ENCODE results near the gene SLC39A11.

The SLC39A11 gene

DNA sequence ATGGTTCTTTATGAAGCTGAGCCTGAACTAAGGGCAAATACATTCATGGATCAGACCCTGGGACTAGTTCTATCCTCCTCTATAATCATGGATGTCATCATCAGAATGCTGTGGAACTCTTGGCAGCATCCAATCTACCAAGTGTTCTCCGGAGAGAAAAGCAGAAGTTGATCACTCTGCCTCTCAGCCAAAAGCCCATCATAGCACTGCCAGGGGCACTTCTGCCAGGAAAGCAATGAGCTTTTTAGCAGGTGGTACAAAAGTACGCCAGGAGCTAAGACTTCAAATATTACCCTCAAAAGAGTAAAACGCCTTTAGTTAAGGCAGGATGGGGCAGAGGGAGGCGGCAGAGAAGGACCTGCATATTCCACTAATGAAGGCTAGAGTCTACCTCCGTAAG is 279.0 kb downstream of the SLC39A11 start:
- no peak overlapping the region for H3K18ac ChIP-seq (ENCODE audit: low read length)
- DNase-seq = no peak
- no peak overlapping the region for H4K91ac ChIP-seq (ENCODE audit: low read depth, low read length)
- no peak overlapping the region for H4K12ac ChIP-seq (ENCODE audit: low read depth, low read length)
- no peak overlapping the region for H2BK5ac ChIP-seq (ENCODE audit: low read depth, low read length, poor library complexity)
- no peaks in the 10 kb centered on the region for H3K9me3 ChIP-seq (ENCODE audit: insufficient read depth, low read depth, low read length)
- H3K79me1 ChIP-seq (ENCODE audit: low read length) = no peaks in the 10 kb centered on the region
- no peaks in the 10 kb centered on the region for H3K4me1 ChIP-seq (ENCODE audit: control insufficient read depth in 1 of 2, insufficient read depth in 2 of 2, low read length in 2 of 2)
- no peak overlapping the region for H2BK120ac ChIP-seq (ENCODE audit: insufficient read depth, low read length, poor library complexity)
- no peaks in the 10 kb centered on the region for H3K27me3 ChIP-seq (ENCODE audit: insufficient read depth, low read length)
- H3K23ac ChIP-seq (ENCODE audit: low read length) = no peak overlapping the region
- H2AK5ac ChIP-seq (ENCODE audit: low read length) = no peak overlapping the region
- H3K4me2 ChIP-seq (ENCODE audit: low read length) = no peak overlapping the region
- H3K79me2 ChIP-seq (ENCODE audit: control insufficient read depth, insufficient read depth, low read length, poor library complexity) = no peaks in the 10 kb centered on the region
- no peak overlapping the region for H3K4ac ChIP-seq (ENCODE audit: low read depth, low read length)
- H3K4me3 ChIP-seq (ENCODE audit: low read depth, low read length) = no peak overlapping the region
- H4K8ac ChIP-seq (ENCODE audit: low read depth, low read length) = no peak overlapping the region
- H2AFZ ChIP-seq (ENCODE audit: insufficient read depth, low read length, poor library complexity) = no peak overlapping the region
- WGBS (ENCODE audit: extremely low coverage, insufficient coverage, insufficient read length) = no CpG with 5 or more reads among the region's 5 CpGs
- H3K9ac ChIP-seq (ENCODE audit: low read length) = no peak overlapping the region
- H3K27ac ChIP-seq (ENCODE audit: low read depth, low read length) = no peak overlapping the region
- no peak overlapping the region for H3K14ac ChIP-seq (ENCODE audit: low read length)
- no peaks in the 10 kb centered on the region for H3K36me3 ChIP-seq (ENCODE audit: control insufficient read depth in 1 of 2, insufficient read depth in 2 of 2, low read length in 2 of 2)
- H2BK12ac ChIP-seq (ENCODE audit: low read length) = no peak overlapping the region

DNA sequence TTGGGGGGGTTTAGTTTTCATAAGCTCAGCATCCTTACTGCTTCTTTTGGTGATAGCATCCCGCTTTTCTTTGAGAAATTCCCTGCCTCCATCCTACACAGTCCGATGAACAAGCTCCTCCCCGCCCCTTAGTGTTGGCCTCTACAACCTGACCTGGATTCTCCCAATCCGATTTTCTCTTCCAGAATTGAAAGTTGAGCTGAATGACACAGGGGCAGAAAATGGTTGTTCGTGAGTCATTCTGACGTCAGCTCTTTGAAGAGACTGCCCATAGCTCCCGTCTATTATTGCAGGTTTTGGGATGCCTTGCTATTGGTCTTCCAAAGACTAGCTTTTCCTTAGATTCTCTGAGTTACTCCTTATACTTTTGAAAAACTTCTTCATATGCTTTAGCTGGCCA is 279.7 kb downstream of the SLC39A11 start:
- H3K27me3 ChIP-seq (ENCODE audit: insufficient read depth, low read length) = no peaks in the 10 kb centered on the region
- peak in 1 of 2 donors; percentile 47 for DNase-seq
- no peaks in the 10 kb centered on the region for H3K9me3 ChIP-seq (ENCODE audit: insufficient read depth, low read depth, low read length)
- no peaks in the 10 kb centered on the region for H3K79me2 ChIP-seq (ENCODE audit: control insufficient read depth, insufficient read depth, low read length, poor library complexity)
- no peak overlapping the region for H2AFZ ChIP-seq (ENCODE audit: insufficient read depth, low read length, poor library complexity)
- no peak overlapping the region for H4K12ac ChIP-seq (ENCODE audit: low read depth, low read length)
- no peak overlapping the region for H3K14ac ChIP-seq (ENCODE audit: low read length)
- no peak overlapping the region for H3K4me3 ChIP-seq (ENCODE audit: low read depth, low read length)
- H3K4me2 ChIP-seq (ENCODE audit: low read length) = no peak overlapping the region
- no peak overlapping the region for H3K23ac ChIP-seq (ENCODE audit: low read length)
- H2BK120ac ChIP-seq (ENCODE audit: insufficient read depth, low read length, poor library complexity) = no peak overlapping the region
- H2AK5ac ChIP-seq (ENCODE audit: low read length) = no peak overlapping the region
- H3K18ac ChIP-seq (ENCODE audit: low read length) = no peak overlapping the region
- no peak overlapping the region for H3K4ac ChIP-seq (ENCODE audit: low read depth, low read length)
- H3K36me3 ChIP-seq (ENCODE audit: control insufficient read depth in 1 of 2, insufficient read depth in 2 of 2, low read length in 2 of 2) = no peaks in the 10 kb centered on the region
- H2BK5ac ChIP-seq (ENCODE audit: low read depth, low read length, poor library complexity) = no peak overlapping the region
- H3K79me1 ChIP-seq (ENCODE audit: low read length) = no peaks in the 10 kb centered on the region
- no peak overlapping the region for H4K91ac ChIP-seq (ENCODE audit: low read depth, low read length)
- no peak overlapping the region for H3K27ac ChIP-seq (ENCODE audit: low read depth, low read length)
- no peak overlapping the region for H2BK12ac ChIP-seq (ENCODE audit: low read length)
- no peak overlapping the region for H4K8ac ChIP-seq (ENCODE audit: low read depth, low read length)
- WGBS (ENCODE audit: extremely low coverage, insufficient coverage, insufficient read length) = no CpG with 5 or more reads among the region's 7 CpGs
- no peak overlapping the region for H3K9ac ChIP-seq (ENCODE audit: low read length)
- no peaks in the 10 kb centered on the region for H3K4me1 ChIP-seq (ENCODE audit: control insufficient read depth in 1 of 2, insufficient read depth in 2 of 2, low read length in 2 of 2)

DNA sequence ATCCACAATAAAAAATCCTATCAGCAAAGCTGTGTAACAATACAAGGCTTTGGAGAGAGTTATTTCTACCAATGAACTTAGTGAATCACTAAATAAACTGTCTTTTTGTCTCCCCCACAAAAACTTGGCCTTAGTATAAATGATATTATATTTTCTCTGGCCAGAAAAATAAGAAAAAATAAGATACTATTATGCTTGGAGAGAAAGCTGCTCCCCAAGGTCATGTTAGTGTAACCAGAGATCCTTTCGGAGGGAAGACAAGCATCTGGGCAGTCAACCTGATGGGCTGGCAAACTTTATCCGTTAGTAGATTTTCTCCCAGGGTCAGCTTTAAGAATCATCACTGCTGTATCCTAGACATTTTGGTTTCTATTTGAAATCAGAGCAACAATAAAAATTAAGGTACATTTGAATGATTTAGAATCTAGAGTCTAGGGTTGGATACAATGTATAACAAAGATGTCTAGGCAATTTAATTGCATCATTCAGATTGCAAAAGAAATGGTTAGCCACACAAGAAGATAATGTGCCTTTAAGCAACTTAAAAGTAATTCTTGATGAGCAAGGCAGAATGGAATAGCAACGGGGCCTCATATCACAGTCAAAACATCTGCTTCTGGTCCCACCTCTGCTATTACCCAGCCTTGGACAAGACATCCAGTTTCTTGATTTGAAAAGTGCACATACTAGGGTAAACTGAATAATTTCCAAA is 280.4 kb downstream of the SLC39A11 start:
- Histone ChIP-seq H3K23ac (ENCODE audit: low read length) (no peak overlapping the region), H3K36me3 (ENCODE audit: control insufficient read depth in 1 of 2, insufficient read depth in 2 of 2, low read length in 2 of 2) (no peaks in the 10 kb centered on the region)
- no CpG with 5 or more reads among the region's 3 CpGs for WGBS (ENCODE audit: extremely low coverage, insufficient coverage, insufficient read length)

DNA sequence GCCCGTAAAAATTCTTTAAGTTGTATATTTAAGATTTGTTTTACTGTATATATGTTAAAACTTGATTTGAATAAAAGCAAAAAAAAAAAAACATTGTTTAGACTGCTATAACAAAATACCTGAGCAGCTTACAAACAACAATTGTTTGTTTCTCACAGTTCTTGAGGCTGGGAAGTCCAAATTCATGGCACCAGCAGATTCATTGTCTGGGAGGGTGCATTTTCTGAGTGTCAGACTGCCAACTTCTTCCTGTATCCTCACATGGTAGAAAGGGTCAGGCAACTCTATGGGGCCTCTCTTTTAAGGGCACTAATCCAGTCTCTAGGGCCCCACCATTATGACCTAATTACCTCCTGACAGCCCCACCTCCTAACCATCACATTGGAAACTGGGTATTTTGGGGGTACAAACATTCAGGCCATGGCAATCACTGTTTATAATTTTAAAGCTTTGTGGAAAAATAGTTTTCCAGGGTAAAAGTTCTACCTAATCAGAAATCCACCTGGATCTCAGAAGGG is 281.4 kb downstream of the SLC39A11 start:
- DNase-seq = no peak
- Histone ChIP-seq H3K23ac (ENCODE audit: low read length) (no peak overlapping the region), H3K4me3 (ENCODE audit: low read depth, low read length) (no peak overlapping the region), H4K8ac (ENCODE audit: low read depth, low read length) (no peak overlapping the region), H4K91ac (ENCODE audit: low read depth, low read length) (no peak overlapping the region), H2AFZ (ENCODE audit: insufficient read depth, low read length, poor library complexity) (no peak overlapping the region), H3K36me3 (ENCODE audit: control insufficient read depth in 1 of 2, insufficient read depth in 2 of 2, low read length in 2 of 2) (no peaks in the 10 kb centered on the region), H3K27ac (ENCODE audit: low read depth, low read length) (no peak overlapping the region), H3K79me1 (ENCODE audit: low read length) (no peaks in the 10 kb centered on the region), H4K12ac (ENCODE audit: low read depth, low read length) (no peak overlapping the region), H3K4me2 (ENCODE audit: low read length) (no peak overlapping the region), H2BK120ac (ENCODE audit: insufficient read depth, low read length, poor library complexity) (no peak overlapping the region), H3K9ac (ENCODE audit: low read length) (no peak overlapping the region), H3K14ac (ENCODE audit: low read length) (no peak overlapping the region), H2BK5ac (ENCODE audit: low read depth, low read length, poor library complexity) (no peak overlapping the region), H3K18ac (ENCODE audit: low read length) (no peak overlapping the region), H2AK5ac (ENCODE audit: low read length) (no peak overlapping the region), H3K79me2 (ENCODE audit: control insufficient read depth, insufficient read depth, low read length, poor library complexity) (no peaks in the 10 kb centered on the region), H2BK12ac (ENCODE audit: low read length) (no peak overlapping the region), H3K4me1 (ENCODE audit: control insufficient read depth in 1 of 2, insufficient read depth in 2 of 2, low read length in 2 of 2) (no peaks in the 10 kb centered on the region), H3K9me3 (ENCODE audit: insufficient read depth, low read depth, low read length) (no peaks in the 10 kb centered on the region), H3K27me3 (ENCODE audit: insufficient read depth, low read length) (no peaks in the 10 kb centered on the region), H3K4ac (ENCODE audit: low read depth, low read length) (no peak overlapping the region)
- whole genome bisulfite sequencing (ENCODE audit: extremely low coverage, insufficient coverage, insufficient read length) = no CpG with 5 or more reads among the region's 1 CpG

More for the DNA sequence above, 280.4 kb downstream of the SLC39A11 start:
- no peak overlapping the region for H3K4me3 ChIP-seq (ENCODE audit: low read depth, low read length)
- H3K14ac ChIP-seq (ENCODE audit: low read length) = no peak overlapping the region
- H3K18ac ChIP-seq (ENCODE audit: low read length) = no peak overlapping the region
- H2BK5ac ChIP-seq (ENCODE audit: low read depth, low read length, poor library complexity) = no peak overlapping the region
- H2BK12ac ChIP-seq (ENCODE audit: low read length) = no peak overlapping the region
- H3K9me3 ChIP-seq (ENCODE audit: insufficient read depth, low read depth, low read length) = no peaks in the 10 kb centered on the region
- no peaks in the 10 kb centered on the region for H3K79me2 ChIP-seq (ENCODE audit: control insufficient read depth, insufficient read depth, low read length, poor library complexity)
- no peak overlapping the region for H3K4me2 ChIP-seq (ENCODE audit: low read length)
- no peak overlapping the region for H4K91ac ChIP-seq (ENCODE audit: low read depth, low read length)
- no peaks in the 10 kb centered on the region for H3K4me1 ChIP-seq (ENCODE audit: control insufficient read depth in 1 of 2, insufficient read depth in 2 of 2, low read length in 2 of 2)
- H3K9ac ChIP-seq (ENCODE audit: low read length) = no peak overlapping the region
- no peak overlapping the region for H3K27ac ChIP-seq (ENCODE audit: low read depth, low read length)
- no peak overlapping the region for H2AFZ ChIP-seq (ENCODE audit: insufficient read depth, low read length, poor library complexity)
- H3K27me3 ChIP-seq (ENCODE audit: insufficient read depth, low read length) = no peaks in the 10 kb centered on the region
- DNase-seq = no peak
- H3K79me1 ChIP-seq (ENCODE audit: low read length) = no peaks in the 10 kb centered on the region
- H2BK120ac ChIP-seq (ENCODE audit: insufficient read depth, low read length, poor library complexity) = no peak overlapping the region
- H4K12ac ChIP-seq (ENCODE audit: low read depth, low read length) = no peak overlapping the region
- no peak overlapping the region for H3K4ac ChIP-seq (ENCODE audit: low read depth, low read length)
- no peak overlapping the region for H2AK5ac ChIP-seq (ENCODE audit: low read length)
- no peak overlapping the region for H4K8ac ChIP-seq (ENCODE audit: low read depth, low read length)

All from trophoblast cell (in vitro differentiated cells and primary cell).